ENCODE results near the gene TLE2. TPM values are rescaled to one million over a fixed set of nuclear protein-coding genes. Genes with fewer than 3 reads are reported as not detected.

Gene TLE2
- total RNA-seq, 1 donor from 2014 or later = 101 TPM

GRCh38 chr19:3062165-3063105 lies 33.4 kb upstream of the TLE2 start, which contains the start of gene TLE5:
TLE5 (minus strand) TSS chr19:3062495; CDS start chr19:3062200, 295 bp downstream.
- H3K4me3 Mint-ChIP-seq = peak within 1 kb of the TSS; percentile 79
- no peak for TF ChIP-seq CTCF (IDR thresholded peaks at IDR 0.05; ENCODE audit: unreplicated experiment)
- peaks cover 29% of the 10 kb centered on the region for H3K4me1 Mint-ChIP-seq
- DNase-seq (ENCODE audit: low spot score in 2 of 2, unreplicated experiment in 2 of 2) = peak; percentile 39 to 57
- peak within 1 kb of the TSS; percentile 90 for H3K27ac Mint-ChIP-seq
- H3K36me3 Mint-ChIP-seq = peaks cover 8% of the 10 kb centered on the region
- no peaks in the 10 kb centered on the region for H3K27me3 Mint-ChIP-seq (ENCODE audit: low read depth)
- no peaks in the 10 kb centered on the region for H3K9me3 Mint-ChIP-seq

GRCh38 chr19:3061182-3062161 lies 32.4 kb upstream of the TLE2 start:
- TF ChIP-seq CTCF (IDR thresholded peaks at IDR 0.05; ENCODE audit: unreplicated experiment) = no peak
- Mint-ChIP-seq H3K27ac (peak overlapping the region; percentile 87), H3K36me3 (peaks cover 8% of the 10 kb centered on the region), H3K9me3 (no peaks in the 10 kb centered on the region), H3K4me3 (peak overlapping the region; percentile 76), H3K4me1 (peaks cover 34% of the 10 kb centered on the region), H3K27me3 (ENCODE audit: low read depth) (no peaks in the 10 kb centered on the region)
- no peak for DNase-seq (ENCODE audit: low spot score in 2 of 2, unreplicated experiment in 2 of 2)

- no peak for TF ChIP-seq CTCF (IDR thresholded peaks at IDR 0.05; ENCODE audit: unreplicated experiment)
- peaks cover 36% of the 10 kb centered on the region for H3K4me1 Mint-ChIP-seq
- H3K27me3 Mint-ChIP-seq (ENCODE audit: low read depth) = no peaks in the 10 kb centered on the region
- peaks cover 8% of the 10 kb centered on the region for H3K36me3 Mint-ChIP-seq
- H3K27ac Mint-ChIP-seq = peak overlapping the region; percentile 87
- H3K9me3 Mint-ChIP-seq = no peaks in the 10 kb centered on the region
- peak overlapping the region; percentile 76 for H3K4me3 Mint-ChIP-seq
- no peak for DNase-seq (ENCODE audit: low spot score in 2 of 2, unreplicated experiment in 2 of 2)
Observed at GRCh38 chr19:3060857-3061181, 31.7 kb upstream of the TLE2 start.

GRCh38 chr19:3059653-3060052 lies 30.6 kb upstream of the TLE2 start:
- Mint-ChIP-seq H3K27ac (peak overlapping the region; percentile 21), H3K4me1 (peaks cover 43% of the 10 kb centered on the region), H3K36me3 (peaks cover 14% of the 10 kb centered on the region), H3K4me3 (peak overlapping the region; percentile 76), H3K9me3 (no peaks in the 10 kb centered on the region), H3K27me3 (ENCODE audit: low read depth) (no peaks in the 10 kb centered on the region)
- TF ChIP-seq CTCF (IDR thresholded peaks at IDR 0.05; ENCODE audit: unreplicated experiment) = no peak
- DNase-seq (ENCODE audit: low spot score in 2 of 2, unreplicated experiment in 2 of 2) = no peak

- Mint-ChIP-seq H3K9me3 (no peaks in the 10 kb centered on the region), H3K4me3 (no peak overlapping the region), H3K36me3 (peaks cover 17% of the 10 kb centered on the region), H3K27ac (no peak overlapping the region), H3K4me1 (peaks cover 47% of the 10 kb centered on the region), H3K27me3 (ENCODE audit: low read depth) (no peaks in the 10 kb centered on the region)
- no peak for TF ChIP-seq CTCF (IDR thresholded peaks at IDR 0.05; ENCODE audit: unreplicated experiment)
- no peak for DNase-seq (ENCODE audit: low spot score in 2 of 2, unreplicated experiment in 2 of 2)
Observed at GRCh38 chr19:3058821-3059314, 29.8 kb upstream of the TLE2 start.
